GM21576 (cell line): ENCODE data around the gene ELOVL2.

ENCODE experiments used
- ATAC-seq: cut with Tn5 transposase; IDR thresholded peaks from one replicate; pipeline ENCODE4 v1.9.1; 2021; ENCODE audit warnings: mild to moderate bottlenecking, moderate library complexity; ENCODE audit not compliant: unreplicated experiment

The ELOVL2 gene

GRCh38 chr6:10945845-10946244 is 98.3 kb downstream of the ELOVL2 start:
- ATAC-seq: no peak

DNA sequence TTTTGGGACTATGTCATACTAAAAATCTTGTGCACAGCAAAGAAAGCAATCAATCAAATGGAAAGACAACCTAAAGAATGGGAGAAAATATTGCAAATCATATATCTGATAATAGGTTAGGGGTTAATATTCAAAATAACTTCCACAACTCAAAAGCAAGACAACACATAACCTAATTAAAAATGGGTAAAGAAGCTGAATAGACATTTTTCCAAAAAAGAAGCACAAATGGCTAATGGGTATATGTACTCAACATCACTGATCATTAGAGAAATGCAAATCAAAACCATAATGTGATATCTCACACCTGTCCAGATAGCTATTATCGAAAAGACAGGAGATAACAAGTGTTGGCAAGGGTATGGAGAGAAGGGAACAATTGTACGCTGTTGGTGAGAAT is 104.3 kb downstream of the ELOVL2 start:
- ATAC-seq: no peak

DNA sequence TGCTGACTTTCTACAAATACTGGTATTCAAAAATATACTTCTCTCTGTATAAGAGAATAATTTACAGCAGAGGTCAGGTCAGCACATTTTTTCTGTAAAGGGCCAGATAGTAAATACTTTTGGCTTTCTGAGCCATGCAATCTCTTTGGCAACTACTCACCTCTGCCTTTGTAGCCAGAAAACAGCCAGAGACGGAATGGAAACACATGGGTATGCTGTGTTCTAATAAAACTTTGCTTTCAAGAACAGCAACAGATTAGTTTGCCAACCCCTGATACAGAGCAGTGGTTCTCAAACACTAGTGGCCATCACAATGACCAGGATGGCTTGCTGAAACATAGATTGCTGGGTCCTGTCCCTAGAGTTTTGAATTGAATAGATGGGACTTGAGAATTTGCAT is 111.0 kb downstream of the ELOVL2 start:
- no peak for ATAC-seq
